ENCODE results near the gene PDZRN4. TPM values are rescaled to one million over a fixed set of nuclear protein-coding genes. Genes with fewer than 3 reads are reported as not detected.

PDZRN4 gene
- total and polyA plus RNA-seq, 9 donors, result 1.5 to 11.0 (median 4.1) TPM

DNA sequence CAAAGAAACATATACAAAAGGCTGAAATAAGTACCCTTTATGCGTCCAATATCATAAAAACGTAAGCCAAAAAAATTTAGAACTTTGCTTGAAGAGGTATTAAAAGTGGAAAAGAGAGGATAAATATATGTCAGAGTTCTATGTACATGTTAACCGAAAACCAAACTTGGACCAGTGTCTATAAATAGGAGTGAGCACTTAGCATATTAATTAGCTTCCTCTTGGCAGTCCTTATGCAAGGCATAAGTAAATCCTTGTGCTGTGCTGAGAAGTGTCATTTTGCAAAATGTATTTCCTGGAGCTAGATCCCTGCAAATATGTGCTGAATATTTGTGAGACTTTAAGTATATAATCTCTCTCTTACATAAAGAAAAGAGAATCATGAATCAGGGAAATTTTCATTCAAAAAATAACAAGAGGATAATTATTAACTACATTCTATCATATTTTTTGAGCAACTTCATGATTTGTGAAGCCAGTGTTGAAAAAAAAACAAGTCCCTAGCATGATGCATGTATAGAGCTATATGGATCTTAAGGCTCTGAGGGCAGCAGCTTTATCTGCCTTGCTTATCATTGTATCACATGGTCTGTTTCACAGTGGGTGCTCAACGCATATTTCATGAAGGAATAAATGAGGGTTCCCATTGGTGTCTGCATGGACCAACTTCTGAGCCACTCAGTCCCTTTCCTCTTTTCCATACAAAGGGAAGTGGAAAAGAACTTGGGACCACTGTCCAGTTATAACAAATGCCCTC, 326.1 kb downstream of the PDZRN4 start:
- H3K4me1 ChIP-seq (ENCODE audit: insufficient read depth), result no peaks in the 10 kb centered on the region
- TF ChIP-seq EP300 (IDR thresholded peaks at IDR 0.05), result no peak
- TF ChIP-seq, protein P1, sequence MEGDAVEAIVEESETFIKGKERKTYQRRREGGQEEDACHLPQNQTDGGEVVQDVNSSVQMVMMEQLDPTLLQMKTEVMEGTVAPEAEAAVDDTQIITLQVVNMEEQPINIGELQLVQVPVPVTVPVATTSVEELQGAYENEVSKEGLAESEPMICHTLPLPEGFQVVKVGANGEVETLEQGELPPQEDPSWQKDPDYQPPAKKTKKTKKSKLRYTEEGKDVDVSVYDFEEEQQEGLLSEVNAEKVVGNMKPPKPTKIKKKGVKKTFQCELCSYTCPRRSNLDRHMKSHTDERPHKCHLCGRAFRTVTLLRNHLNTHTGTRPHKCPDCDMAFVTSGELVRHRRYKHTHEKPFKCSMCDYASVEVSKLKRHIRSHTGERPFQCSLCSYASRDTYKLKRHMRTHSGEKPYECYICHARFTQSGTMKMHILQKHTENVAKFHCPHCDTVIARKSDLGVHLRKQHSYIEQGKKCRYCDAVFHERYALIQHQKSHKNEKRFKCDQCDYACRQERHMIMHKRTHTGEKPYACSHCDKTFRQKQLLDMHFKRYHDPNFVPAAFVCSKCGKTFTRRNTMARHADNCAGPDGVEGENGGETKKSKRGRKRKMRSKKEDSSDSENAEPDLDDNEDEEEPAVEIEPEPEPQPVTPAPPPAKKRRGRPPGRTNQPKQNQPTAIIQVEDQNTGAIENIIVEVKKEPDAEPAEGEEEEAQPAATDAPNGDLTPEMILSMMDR (IDR thresholded peaks at IDR 0.05), result no peak
- TF ChIP-seq POLR2A (IDR thresholded peaks at IDR 0.05), result no peak
- H3K27me3 ChIP-seq, result no peaks in the 10 kb centered on the region
- DNase-seq, result no peak
- H3K9me3 ChIP-seq, result no peaks in the 10 kb centered on the region
- H3K36me3 ChIP-seq, result no peaks in the 10 kb centered on the region
- intact Hi-C loops (cut with DNase I), result no loop called here
- H3K27ac ChIP-seq, result no peak overlapping the region
- 81 to 97% (median 87%) methylated on average over 4 of the region's 4 CpGs for WGBS, 3 donors
- no peak overlapping the region for H3K4me3 ChIP-seq

DNA sequence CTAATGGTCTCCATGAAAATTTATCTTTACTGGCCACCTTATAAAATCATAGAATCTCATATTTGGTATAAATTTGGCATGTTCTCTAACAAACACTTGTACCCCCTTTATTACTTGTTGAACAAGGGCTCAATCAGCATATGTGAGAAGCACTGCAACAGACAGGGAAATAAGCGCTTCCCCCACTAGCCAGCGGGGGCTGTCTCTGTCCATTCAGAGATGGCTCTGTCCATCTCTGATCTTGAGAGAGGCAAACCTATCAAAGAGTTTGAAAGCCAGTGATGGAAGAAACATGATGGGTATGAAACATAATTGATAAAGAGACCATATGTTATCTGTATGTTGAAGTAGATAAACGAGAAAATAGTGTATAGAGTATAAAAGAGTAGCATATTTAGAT, 326.8 kb downstream of the PDZRN4 start:
- DNase-seq, result no peak
- H3K4me3 ChIP-seq, result no peak overlapping the region
- H3K9me3 ChIP-seq, result no peaks in the 10 kb centered on the region
- no peaks in the 10 kb centered on the region for H3K4me1 ChIP-seq (ENCODE audit: insufficient read depth)
- no peaks in the 10 kb centered on the region for H3K36me3 ChIP-seq
- no peak overlapping the region for H3K27ac ChIP-seq
- intact Hi-C loops (cut with DNase I), result no loop called here
- H3K27me3 ChIP-seq, result no peaks in the 10 kb centered on the region
- TF ChIP-seq EP300 (IDR thresholded peaks at IDR 0.05) (no peak), POLR2A (IDR thresholded peaks at IDR 0.05) (no peak)
- TF ChIP-seq, protein P1 (IDR thresholded peaks at IDR 0.05), result no peak
- WGBS, 3 donors, result 92 to 93% (median 93%) methylated on average over 3 of the region's 3 CpGs

DNA sequence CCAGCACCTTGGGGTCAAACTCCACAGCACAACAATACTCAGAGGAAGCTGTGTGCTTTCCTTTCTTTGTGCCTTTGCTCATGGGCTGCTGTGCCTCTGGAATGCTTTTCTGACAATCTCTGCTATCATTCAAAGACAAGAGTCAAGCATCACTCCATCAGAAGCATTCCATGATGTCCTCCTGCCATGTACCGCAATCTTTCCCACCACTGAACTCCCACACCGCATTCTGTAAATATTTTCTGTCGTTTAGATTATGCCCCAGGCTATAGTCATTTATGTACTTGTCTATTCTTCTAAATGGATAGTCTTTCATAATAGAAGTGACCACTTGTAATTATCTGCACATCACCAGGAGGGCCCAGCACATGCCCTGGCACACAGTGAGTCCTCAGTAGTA, 327.8 kb downstream of the PDZRN4 start:
- TF ChIP-seq POLR2A (IDR thresholded peaks at IDR 0.05) (no peak), EP300 (IDR thresholded peaks at IDR 0.05) (no peak)
- TF ChIP-seq, protein P1 (IDR thresholded peaks at IDR 0.05), result no peak
- Histone ChIP-seq H3K27me3 (no peaks in the 10 kb centered on the region), H3K36me3 (no peaks in the 10 kb centered on the region), H3K9me3 (no peaks in the 10 kb centered on the region), H3K4me3 (no peak overlapping the region), H3K27ac (no peak overlapping the region), H3K4me1 (ENCODE audit: insufficient read depth) (no peaks in the 10 kb centered on the region)
- intact Hi-C loops (cut with DNase I), result no loop called here
- 72 to 83% (median 83%) methylated on average over 3 of the region's 3 CpGs for WGBS, 3 donors
- DNase-seq, result no peak

DNA sequence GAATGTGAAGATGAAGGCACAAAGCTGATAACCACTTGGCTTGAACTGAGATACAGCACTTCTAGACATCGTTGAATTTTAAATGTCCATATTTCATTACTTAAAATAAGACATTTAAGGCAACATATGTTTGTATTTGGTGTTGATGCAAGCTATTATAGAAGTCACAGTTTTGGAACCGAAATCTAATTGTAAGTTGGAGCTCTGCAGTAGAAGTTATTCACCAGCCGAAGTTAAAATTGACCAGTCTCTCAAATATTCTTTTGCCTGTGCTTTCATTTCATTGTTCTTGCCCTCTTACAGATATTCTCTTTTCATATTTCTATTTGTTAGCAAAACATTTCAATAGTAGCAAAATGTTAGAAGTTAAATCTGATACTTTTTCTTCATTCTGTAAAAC, 332.7 kb downstream of the PDZRN4 start:
- no peak overlapping the region for H3K4me3 ChIP-seq
- intact Hi-C loops (cut with DNase I), result no loop called here
- H3K9me3 ChIP-seq, result no peaks in the 10 kb centered on the region
- WGBS, 3 donors, result 76 to 81% (median 77%) methylated on average over 3 of the region's 3 CpGs
- no peak for DNase-seq
- no peaks in the 10 kb centered on the region for H3K36me3 ChIP-seq
- H3K27ac ChIP-seq, result no peak overlapping the region
- no peaks in the 10 kb centered on the region for H3K4me1 ChIP-seq (ENCODE audit: insufficient read depth)
- H3K27me3 ChIP-seq, result no peaks in the 10 kb centered on the region
- TF ChIP-seq POLR2A (IDR thresholded peaks at IDR 0.05) (no peak), EP300 (IDR thresholded peaks at IDR 0.05) (no peak)
- TF ChIP-seq, protein P1 (IDR thresholded peaks at IDR 0.05), result no peak

Measured in ovary (tissue), 9 donors.